MG63 (cell line): ENCODE data around the gene FHIP1B. TPM values are rescaled to one million over a fixed set of nuclear protein-coding genes. Genes with fewer than 3 reads are reported as not detected.
"Not testable (repeated sequence)": the region's sequence is repeated elsewhere in the genome, so short reads cannot be mapped to it uniquely, and the experiment has no call there.

Experiments used
- DNase-seq: peaks from one replicate; pipeline ENCODE4 v3.0.0-alpha.2; 2020
- H3K27me3 ChIP-seq: fragments of 250-450 bp; sonication (Bioruptor Pico); 2 replicates; pipeline ENCODE4 v1.5.1; 2020; ENCODE audit warnings: mild to moderate bottlenecking, moderate library complexity
- H3K36me3 ChIP-seq: fragments of 250-450 bp; sonication (Bioruptor Pico); 2 replicates; pipeline ENCODE4 v1.5.1; 2020; ENCODE audit warnings: mild to moderate bottlenecking, moderate library complexity
- H3K4me3 ChIP-seq: fragments of 250-450 bp; sonication (Bioruptor Pico); 2 replicates; pipeline ENCODE4 v1.5.1; 2020; ENCODE audit warnings: mild to moderate bottlenecking, moderate library complexity
- H3K9me3 ChIP-seq: fragments of 250-450 bp; sonication (Bioruptor Pico); 2 replicates; pipeline ENCODE4 v1.5.1; 2020; ENCODE audit warnings: mild to moderate bottlenecking, moderate library complexity
- total RNA-seq: library from RNA; depleted of rRNA; stranded (reverse); fragments of >200 nt; shearing (Covaris generic); gene quantifications from 2 replicates; pipeline ENCODE4 v1.2.3, GENCODE V29; 2014; ENCODE audit warnings: low replicate concordance

The FHIP1B gene
- total RNA-seq, 1 experiment from 2014 or later: 9.7 TPM

DNA sequence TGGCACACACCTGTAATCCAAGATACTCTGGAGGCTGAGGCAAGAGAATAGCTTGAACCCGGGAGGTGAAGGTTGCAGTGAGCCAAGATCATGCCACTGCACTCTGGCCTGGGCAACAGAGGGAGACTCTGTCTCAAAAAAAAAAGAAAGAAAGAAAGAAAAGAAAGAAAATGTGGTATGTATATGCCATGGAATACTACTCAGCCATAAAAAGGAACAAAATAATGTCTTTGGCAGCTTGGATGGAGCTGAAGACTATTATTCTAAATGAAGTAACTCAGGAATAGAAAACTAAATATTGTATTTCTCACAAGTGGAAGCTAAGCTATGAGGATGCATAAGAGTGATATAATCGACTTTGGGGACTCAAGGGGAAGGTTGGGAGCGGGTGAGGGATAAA, 14.5 kb upstream of the FHIP1B start:
- DNase-seq, H3K9me3 ChIP-seq, H3K27me3 ChIP-seq, H3K36me3 ChIP-seq, H3K4me3 ChIP-seq: not testable (repeated sequence)

DNA sequence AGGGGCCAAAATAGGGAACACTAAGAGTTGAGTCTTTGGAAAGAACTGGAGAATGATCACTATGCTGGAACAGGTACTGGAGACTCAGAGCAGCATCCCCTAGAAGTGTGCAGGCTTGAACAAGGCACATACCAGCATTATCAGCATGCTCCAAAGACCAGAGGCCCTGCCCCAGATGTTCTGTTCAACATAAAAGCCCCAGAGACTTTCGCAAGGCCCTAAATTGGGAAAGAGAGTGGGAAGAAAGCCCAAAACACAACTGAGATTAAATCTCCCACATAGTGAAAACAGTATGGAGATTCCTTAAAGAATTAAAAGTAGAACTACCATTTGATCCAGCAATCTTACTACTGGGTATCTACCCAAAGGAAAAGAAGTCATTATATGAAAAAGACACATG, 13.8 kb upstream of the FHIP1B start:
- Histone ChIP-seq H3K4me3 (no peak overlapping the region), H3K36me3 (no peaks in the 10 kb centered on the region), H3K9me3 (no peaks in the 10 kb centered on the region), H3K27me3 (no peaks in the 10 kb centered on the region)
- DNase-seq: no peak

DNA sequence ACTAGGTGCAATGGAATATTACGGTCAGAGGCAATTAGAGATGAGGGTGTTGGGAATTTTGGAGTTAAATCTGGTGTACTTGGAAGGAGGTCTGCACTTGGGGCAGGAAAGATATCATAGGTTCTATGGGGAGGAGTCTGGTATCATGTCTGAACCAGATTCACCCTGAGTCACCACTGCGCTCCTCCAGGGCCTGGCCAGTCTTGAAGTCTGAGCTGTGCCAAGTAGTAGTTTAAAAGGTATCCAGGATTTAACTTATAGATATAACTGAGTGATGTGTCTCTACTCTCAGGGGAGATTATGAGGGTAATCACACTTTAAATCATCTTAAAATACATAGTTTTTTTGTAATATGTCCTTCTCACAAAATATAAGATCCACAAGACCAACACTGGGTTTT, 11.1 kb upstream of the FHIP1B start:
- Histone ChIP-seq H3K27me3 (no peaks in the 10 kb centered on the region), H3K4me3 (no peak overlapping the region), H3K9me3 (no peaks in the 10 kb centered on the region), H3K36me3 (no peaks in the 10 kb centered on the region)
- peak; percentile 22 for DNase-seq

DNA sequence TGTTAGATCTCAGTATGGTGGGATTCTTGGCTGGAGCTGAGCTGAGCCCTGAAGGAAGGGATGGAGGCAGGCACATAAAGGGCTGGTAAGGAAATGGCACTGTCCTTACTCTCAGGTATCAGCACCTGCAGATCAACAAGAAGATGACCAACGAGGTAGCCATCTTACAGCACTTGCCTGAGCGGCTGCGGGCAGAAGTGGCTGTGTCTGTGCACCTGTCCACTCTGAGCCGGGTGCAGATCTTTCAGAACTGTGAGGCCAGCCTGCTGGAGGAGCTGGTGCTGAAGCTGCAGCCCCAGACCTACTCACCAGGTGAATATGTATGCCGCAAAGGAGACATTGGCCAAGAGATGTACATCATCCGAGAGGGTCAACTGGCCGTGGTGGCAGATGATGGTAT, 6.9 kb upstream of the FHIP1B start:
- DNase-seq: no peak
- no peak overlapping the region for H3K4me3 ChIP-seq
- no peaks in the 10 kb centered on the region for H3K27me3 ChIP-seq
- H3K36me3 ChIP-seq: no peaks in the 10 kb centered on the region
- no peaks in the 10 kb centered on the region for H3K9me3 ChIP-seq

DNA sequence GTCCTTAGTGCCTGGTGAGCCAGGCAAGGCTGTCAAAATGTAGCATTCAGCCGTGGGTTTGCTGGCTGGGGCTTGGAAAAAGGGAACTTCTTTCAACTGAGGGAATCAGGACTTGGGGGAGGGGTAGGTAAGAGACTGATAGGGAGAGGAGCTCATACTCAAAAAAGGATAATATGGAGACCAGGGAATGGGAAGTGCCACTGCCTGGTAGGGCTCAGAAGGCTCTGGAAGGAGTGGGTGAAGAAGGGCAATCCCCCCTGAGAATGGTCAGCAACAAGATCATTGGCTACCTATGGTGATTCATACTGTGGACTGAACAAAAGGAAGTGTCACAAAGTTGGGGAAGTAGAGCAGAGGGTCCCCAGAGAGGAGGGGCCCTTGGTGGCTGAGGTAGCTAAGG, 6.3 kb upstream of the FHIP1B start:
- no peaks in the 10 kb centered on the region for H3K27me3 ChIP-seq
- H3K4me3 ChIP-seq: no peak overlapping the region
- no peak for DNase-seq
- no peaks in the 10 kb centered on the region for H3K36me3 ChIP-seq
- no peaks in the 10 kb centered on the region for H3K9me3 ChIP-seq

DNA sequence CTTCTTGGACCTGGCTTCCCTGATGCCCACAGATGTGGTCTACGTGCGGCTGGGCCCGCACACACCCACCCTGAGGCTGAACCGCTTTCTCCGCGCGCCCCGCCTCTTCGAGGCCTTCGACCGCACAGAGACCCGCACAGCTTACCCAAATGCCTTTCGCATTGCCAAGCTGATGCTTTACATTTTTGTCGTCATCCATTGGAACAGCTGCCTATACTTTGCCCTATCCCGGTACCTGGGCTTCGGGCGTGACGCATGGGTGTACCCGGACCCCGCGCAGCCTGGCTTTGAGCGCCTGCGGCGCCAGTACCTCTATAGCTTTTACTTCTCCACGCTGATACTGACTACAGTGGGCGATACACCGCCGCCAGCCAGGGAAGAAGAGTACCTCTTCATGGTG, 5.7 kb upstream of the FHIP1B start:
- Histone ChIP-seq H3K27me3 (no peaks in the 10 kb centered on the region), H3K9me3 (no peaks in the 10 kb centered on the region), H3K36me3 (no peaks in the 10 kb centered on the region), H3K4me3 (no peak overlapping the region)
- DNase-seq: no peak

DNA sequence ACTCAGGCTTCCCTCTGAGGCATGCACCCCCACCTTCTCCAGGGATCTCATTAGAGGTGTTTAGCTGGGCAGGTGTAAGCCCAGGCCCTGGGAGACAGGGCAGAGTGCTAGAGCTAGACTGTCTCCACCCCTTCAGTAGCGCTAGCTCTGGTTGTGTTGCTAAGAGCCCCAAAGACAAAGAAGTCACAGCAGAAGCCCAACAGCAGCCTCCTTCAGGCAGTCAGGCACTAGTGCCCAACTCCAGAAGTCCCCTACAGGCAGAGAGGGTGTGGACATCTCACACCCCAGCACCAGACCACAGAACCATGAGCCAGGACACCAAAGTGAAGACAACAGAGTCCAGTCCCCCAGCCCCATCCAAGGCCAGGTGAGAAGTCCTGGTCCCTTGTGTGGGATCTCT, 4.5 kb upstream of the FHIP1B start, which contains the start of gene CNGA4:
CNGA4 (plus strand) TSS at position 188 of the 400 bp plus-strand sequence; CDS start at position 306, 118 bp downstream.
- Histone ChIP-seq H3K36me3 (no peaks in the 10 kb centered on the region), H3K4me3 (no peak within 1 kb of the TSS), H3K9me3 (no peaks in the 10 kb centered on the region), H3K27me3 (no peaks in the 10 kb centered on the region)
- no peak for DNase-seq

DNA sequence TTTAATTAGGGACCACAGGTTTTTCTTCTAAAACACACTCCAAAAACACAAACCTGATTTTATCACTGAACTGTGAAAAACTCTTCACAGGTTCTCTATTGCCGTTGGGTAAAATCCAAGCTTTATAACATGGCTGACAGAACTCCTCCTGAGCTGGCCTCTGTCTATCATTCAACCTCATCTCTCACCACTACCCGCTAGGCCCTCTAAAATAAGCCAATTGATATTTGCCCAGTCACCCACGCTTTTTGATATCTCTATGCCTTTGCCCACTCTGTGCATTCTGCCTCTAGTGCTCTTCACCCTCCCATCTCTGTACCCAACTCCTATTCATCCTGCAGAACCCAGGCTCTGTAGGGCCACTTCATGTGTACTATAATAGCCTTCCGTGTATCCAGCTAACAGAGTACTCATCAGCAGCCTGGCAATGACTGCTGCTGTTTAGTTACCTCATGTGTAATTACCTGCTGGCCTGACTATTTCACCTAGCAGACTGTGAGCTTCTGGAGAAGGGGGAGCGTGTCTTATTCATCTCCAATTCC, 3.4 kb upstream of the FHIP1B start:
- no peaks in the 10 kb centered on the region for H3K9me3 ChIP-seq
- H3K27me3 ChIP-seq: no peaks in the 10 kb centered on the region
- DNase-seq: no peak
- no peak overlapping the region for H3K4me3 ChIP-seq
- no peaks in the 10 kb centered on the region for H3K36me3 ChIP-seq

DNA sequence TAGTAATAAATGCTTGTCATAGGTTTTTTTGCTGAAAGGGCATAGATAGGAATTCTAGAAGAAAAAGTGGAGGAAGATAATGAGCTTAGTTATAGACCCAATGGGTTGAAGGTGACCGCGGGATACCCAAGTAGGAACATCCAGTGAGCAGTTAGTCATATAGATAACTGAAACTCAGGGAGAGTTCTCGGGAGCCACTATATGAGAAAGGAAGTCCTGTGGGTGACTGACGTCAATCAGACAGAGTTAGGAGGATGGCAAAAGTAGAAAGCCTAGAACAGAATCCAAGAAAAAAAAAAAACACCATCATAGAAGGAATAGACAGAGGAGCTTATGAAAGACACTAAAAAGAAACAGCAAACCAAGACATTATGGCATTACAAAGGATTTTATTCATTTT, 2.8 kb upstream of the FHIP1B start:
- Histone ChIP-seq H3K4me3 (no peak overlapping the region), H3K9me3 (no peaks in the 10 kb centered on the region), H3K36me3 (no peaks in the 10 kb centered on the region), H3K27me3 (no peaks in the 10 kb centered on the region)
- DNase-seq: no peak

DNA sequence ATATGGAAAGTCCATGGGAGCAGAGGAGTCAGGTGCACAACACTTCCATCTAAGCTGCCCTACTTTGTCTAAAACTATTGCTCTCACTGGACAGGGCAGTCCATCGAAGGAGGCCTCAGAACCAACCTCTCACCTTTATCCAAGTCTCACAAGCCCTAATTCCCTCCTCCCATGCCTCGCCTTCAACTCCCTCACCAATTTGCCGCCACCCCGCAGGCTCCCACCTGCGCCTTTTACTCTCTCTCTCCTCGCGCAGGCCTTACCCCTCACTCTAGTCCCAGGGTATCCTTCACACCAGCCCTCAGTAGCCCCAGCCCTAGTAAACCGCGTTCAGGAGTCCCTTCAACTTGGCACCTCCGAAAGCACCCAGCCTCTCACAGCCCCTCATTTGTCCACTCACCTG, 451 bp downstream of the FHIP1B start:
- DNase-seq: no peak
- Histone ChIP-seq H3K27me3 (no peaks in the 10 kb centered on the region), H3K9me3 (no peaks in the 10 kb centered on the region), H3K36me3 (no peaks in the 10 kb centered on the region), H3K4me3 (peak overlapping the region; percentile 75)

DNA sequence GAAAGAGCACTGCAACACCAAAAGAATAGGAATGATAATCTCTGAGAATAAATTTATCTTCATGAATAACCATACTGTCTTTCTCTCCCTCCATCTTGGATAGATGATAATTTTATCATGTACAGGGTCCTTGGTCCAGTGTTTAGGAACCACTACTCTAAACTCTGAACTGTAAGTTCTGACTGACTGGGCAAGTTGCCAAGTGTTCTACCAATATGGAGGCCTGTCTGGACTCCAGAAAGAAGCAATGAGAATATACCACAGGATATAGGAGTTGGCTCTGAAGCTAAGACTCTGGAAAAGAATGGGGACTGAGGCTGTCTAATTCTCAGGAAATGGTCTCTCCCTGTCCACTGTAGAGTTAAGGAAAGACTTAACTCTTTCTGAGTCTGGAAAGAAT, 1.5 kb downstream of the FHIP1B start:
- Histone ChIP-seq H3K4me3 (no peak overlapping the region), H3K36me3 (no peaks in the 10 kb centered on the region), H3K27me3 (no peaks in the 10 kb centered on the region), H3K9me3 (no peaks in the 10 kb centered on the region)
- DNase-seq: no peak

DNA sequence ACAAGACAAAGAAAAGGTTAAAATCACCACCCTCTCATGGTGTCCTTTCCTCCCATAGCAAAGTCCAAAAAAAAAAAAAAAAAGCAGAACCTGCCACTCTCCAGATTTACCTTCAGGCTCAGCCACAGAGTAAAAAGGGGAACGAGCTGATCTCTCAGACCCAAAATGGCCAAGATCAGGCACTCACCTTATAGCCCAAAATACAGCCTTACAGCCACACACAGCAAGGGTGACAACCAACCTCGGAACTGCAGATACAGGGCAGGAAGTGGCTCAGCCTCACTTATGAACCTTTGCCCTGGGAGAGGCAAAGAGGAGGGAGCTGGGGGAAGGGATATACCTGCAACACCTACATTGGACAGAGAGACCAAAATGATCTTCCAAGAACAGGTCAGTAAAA, 4.5 kb downstream of the FHIP1B start:
- no peak for DNase-seq
- H3K4me3 ChIP-seq: no peak overlapping the region
- H3K27me3 ChIP-seq: no peaks in the 10 kb centered on the region
- H3K36me3 ChIP-seq: no peaks in the 10 kb centered on the region
- H3K9me3 ChIP-seq: no peaks in the 10 kb centered on the region

DNA sequence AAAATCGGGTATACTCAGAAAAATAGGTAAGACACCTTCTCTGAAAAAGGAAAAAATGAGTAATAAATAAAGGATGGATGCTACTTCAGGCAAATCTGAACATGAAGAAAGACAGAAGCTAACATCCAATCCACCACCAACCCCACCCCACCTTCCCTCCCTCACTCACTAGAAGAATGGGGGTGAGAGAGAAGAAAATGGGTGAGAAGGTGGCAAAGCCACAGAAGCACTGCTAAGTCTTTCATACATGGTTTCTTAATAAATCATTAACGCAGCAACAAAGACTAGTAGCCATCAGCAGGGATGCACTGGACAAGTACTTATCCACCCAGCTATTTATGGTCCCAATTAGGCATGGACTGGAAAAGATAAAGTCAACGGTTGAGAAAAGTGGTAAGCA, 5.9 kb downstream of the FHIP1B start:
- Histone ChIP-seq H3K36me3 (no peaks in the 10 kb centered on the region; the same call in 1 of the 2 replicates), H3K27me3 (no peaks in the 10 kb centered on the region), H3K9me3 (no peaks in the 10 kb centered on the region), H3K4me3 (no peak overlapping the region)
- no peak for DNase-seq

DNA sequence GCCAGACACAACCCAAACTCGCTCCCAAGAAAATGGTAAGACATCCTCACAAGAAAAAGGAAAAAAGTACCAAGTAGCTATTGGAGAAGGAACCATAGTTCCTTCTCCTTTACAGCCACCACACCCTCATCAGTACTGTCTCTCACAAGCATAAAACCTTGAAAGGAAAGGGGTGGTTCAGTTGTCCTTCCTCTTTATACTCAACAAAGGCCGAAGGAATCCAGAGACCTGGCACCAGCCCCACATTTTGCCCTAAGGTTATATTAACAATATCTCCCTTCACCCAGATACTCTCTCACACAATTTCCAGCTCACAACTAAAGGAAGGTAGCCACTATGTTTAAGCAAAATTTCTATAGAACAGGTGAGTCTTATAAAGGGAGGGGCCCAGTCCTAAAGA, 8.5 kb downstream of the FHIP1B start:
- no peaks in the 10 kb centered on the region for H3K9me3 ChIP-seq
- no peak for DNase-seq
- H3K27me3 ChIP-seq: no peaks in the 10 kb centered on the region
- H3K4me3 ChIP-seq: no peak overlapping the region
- peaks cover 10% of the 10 kb centered on the region for H3K36me3 ChIP-seq

DNA sequence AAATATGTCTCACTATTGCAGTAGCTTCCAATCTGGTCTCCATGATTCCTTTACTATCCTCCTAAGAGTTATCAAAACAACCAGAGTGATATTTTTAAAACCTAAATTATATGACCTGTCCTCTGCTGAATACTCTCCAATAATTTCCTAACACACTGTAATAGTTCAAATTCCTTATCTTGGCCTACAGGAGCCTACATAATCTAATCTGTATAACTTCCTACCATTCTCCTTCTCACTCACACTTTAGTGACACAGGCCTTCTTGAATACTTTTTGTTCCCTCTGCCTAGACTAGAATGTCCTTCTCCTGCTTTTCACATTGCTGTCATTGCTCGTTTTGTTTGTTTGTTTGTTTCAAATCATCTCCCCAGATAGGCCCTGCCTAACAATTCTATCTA, 9.4 kb downstream of the FHIP1B start:
- Histone ChIP-seq H3K4me3 (no peak overlapping the region), H3K9me3 (no peaks in the 10 kb centered on the region), H3K27me3 (no peaks in the 10 kb centered on the region), H3K36me3 (peaks cover 12% of the 10 kb centered on the region)
- no peak for DNase-seq

DNA sequence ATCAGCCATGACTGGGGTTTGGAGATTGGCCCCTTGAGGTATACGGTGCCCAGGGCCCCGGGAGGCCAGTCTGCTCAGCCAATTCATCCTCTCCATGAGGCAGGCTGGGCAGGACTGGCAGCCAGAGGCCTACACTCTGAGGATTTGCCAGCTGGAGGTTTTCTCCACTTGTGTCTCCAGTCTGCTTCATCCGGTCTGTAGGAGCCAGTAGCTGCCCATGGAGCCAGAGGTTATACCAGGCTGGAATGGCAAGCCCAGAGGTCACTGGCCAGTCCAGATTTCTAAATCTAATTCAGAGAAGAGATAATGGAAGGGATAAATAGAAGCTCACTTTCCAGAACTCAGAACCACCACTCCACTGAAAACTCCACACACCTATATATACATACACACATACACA, 10.0 kb downstream of the FHIP1B start:
- H3K4me3 ChIP-seq: no peak overlapping the region
- DNase-seq: no peak

DNA sequence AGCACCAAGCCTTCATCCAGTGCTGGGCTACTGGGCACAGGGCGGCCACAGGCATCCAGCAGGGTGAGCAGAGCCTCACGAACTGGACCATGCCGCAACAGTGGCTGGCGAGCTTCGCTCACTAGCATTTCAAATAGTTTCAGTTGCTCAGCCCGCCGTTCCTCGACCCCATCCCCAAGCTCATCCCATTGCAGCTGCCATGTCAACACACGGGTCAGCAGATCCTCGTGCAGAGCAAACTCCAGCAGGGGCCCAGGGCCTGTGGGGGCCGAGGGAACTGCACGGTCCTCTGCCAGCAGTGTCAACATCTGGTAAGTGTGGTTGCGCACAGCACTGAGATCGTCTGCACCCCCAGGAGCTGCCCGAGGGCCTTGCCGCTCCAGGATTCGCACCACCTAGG, 10.6 kb downstream of the FHIP1B start:
- no peaks in the 10 kb centered on the region for H3K27me3 ChIP-seq
- H3K9me3 ChIP-seq: no peaks in the 10 kb centered on the region
- peaks cover 16% of the 10 kb centered on the region for H3K36me3 ChIP-seq
- no peak overlapping the region for H3K4me3 ChIP-seq
- DNase-seq: no peak

More for the DNA sequence above, 10.0 kb downstream of the FHIP1B start:
- no peaks in the 10 kb centered on the region for H3K9me3 ChIP-seq
- peaks cover 14% of the 10 kb centered on the region for H3K36me3 ChIP-seq
- no peaks in the 10 kb centered on the region for H3K27me3 ChIP-seq

DNA sequence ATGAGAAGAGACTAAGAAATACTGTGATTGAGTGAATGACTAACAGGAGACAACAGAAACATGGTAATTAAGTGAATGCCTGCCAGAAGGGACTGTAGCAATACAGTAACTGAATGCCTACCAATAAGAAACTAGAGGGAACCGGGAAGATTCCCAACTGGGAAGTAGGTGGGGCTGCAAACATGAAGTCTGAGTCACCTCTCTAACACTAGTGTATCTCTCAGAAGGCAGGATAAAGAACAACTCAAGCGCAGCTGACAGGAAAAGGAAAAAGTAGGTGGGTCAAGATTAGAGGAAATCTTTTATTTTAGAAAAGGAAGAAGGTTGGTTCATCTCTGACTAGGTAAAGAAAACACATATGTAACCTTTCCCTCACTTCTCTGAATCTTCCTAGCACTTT, 15.1 kb downstream of the FHIP1B start:
- DNase-seq: peak; percentile 82
- no peaks in the 10 kb centered on the region for H3K27me3 ChIP-seq
- H3K9me3 ChIP-seq: no peaks in the 10 kb centered on the region
- no peak overlapping the region for H3K4me3 ChIP-seq
- peaks cover 37% of the 10 kb centered on the region for H3K36me3 ChIP-seq

DNA sequence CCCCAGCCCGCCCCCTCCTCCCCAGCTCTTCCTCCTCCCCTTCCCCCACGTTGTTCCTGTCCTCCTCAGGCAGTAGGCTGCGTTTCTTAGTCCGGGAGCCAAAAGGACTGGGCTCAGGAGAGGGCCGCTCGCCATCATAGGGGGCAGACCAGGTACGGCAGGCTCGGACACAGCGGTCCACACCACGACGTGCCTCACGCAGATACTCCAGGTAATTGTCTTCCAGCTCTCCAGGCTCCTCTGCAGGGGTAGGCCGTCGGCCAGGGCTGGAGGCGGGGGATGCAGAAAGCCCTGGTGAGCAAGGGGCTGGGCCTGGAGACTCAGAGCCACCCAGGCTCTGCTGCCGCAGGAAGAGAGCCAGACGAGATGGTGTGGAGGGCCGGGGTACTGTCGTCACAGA, 16.7 kb downstream of the FHIP1B start:
- peaks cover 40% of the 10 kb centered on the region for H3K36me3 ChIP-seq
- no peak for DNase-seq

More for the DNA sequence above, 16.7 kb downstream of the FHIP1B start:
- H3K27me3 ChIP-seq: no peaks in the 10 kb centered on the region
- no peak overlapping the region for H3K4me3 ChIP-seq
- no peaks in the 10 kb centered on the region for H3K9me3 ChIP-seq
